HG03442 (cell line): Measurements from ENCODE around the gene TNFSF13B.
"Not testable (repeated sequence)": the region's sequence is repeated elsewhere in the genome, so short reads cannot be mapped to it uniquely, and the experiment has no call there.

Experiments
- ATAC-seq: cut with Tn5 transposase; IDR thresholded peaks from one replicate; pipeline ENCODE4 v1.9.1; 2021; ENCODE audit warnings: mild to moderate bottlenecking, moderate library complexity; ENCODE audit not compliant: unreplicated experiment

Gene TNFSF13B

GRCh38 chr13:108278466-108278865 is 8.9 kb downstream of the TNFSF13B start:
- ATAC-seq: no peak

GRCh38 chr13:108281901-108282300 is 12.4 kb downstream of the TNFSF13B start:
- no peak for ATAC-seq

GRCh38 chr13:108283110-108283509 is 13.6 kb downstream of the TNFSF13B start:
- no peak for ATAC-seq

GRCh38 chr13:108288741-108289140 is 19.2 kb downstream of the TNFSF13B start:
- no peak for ATAC-seq

- ATAC-seq: no peak
Measured at GRCh38 chr13:108289819-108290218, 20.3 kb downstream of the TNFSF13B start.

DNA sequence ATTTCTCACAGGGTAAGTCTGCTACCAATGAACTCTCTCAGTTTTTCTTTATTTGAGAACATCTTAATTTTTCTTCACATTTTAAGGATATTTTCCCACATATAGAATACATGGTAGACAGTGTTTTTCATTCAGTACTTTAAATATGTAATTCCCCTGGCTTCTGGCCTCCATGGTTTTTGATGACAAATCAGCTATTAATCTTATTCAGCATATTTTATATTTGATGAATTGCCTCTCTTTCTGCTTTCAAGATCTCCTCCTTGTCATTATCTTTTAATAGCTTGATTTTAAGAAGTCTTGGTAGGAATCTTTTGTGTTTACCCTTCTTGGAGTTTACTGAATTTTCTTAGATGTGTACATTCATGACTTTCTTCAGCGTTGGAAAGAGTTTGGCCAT is 27.6 kb downstream of the TNFSF13B start:
- no peak for ATAC-seq

- no peak for ATAC-seq
Measured at GRCh38 chr13:108302279-108302678, 32.8 kb downstream of the TNFSF13B start.

DNA sequence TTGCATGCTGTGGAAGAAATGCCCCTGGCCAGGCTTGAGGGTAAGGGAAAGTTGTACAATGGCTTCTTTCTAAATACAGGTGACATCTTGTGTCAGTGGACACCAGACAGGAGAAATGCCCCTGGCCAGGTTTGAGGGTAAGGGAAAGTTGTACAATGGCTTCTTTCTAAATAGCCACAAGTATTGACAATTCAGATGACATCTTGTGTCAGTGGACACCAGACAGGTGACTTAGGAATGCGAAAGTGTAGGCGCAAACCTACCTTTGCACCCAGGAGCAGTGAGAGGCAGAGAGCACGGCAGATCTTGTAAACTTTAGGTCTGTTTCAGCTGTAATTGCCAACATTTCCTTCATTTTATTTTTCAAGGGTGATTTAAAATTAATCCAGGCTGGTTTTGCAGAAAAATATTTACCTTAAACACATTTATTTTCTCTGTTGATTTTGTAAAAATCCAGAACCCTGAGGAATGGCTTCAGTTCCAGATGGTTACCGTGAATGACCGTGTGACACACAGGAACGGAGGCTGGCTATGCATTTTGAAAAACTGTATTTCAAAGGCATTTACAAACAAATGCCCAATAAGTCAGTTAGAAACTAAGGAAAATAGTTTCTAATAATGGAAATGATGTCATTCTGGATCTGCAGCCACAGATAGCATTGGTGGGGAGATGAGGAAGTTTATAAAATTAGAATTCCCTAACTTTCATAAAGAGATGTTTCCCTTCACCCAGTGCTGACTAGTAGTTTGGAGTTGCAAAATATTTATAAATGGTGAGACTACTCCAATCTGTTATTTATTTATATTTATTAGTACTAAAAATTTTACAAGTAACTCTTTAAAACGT is 34.9 kb downstream of the TNFSF13B start:
- ATAC-seq: no peak

DNA sequence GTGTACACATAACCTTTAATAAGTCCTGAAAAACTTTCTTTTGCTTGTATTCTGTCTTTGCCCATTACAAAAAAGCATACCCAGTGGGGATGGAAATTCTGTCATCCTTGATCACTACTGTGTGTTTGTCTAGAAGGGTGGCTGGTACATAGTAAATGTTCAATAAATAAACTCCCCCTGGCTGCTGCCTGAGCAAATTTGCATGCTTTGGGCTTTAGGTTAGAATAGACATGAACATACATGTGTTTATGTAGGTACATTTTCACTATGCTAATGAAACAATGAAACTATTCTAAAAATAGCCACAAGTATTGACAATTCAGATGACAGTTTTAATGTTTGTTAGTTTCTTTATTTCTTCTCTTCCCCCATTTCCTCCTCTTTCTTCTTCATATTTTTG is 36.1 kb downstream of the TNFSF13B start:
- ATAC-seq: no peak

- ATAC-seq: no peak
Measured at GRCh38 chr13:108306860-108307259, 37.3 kb downstream of the TNFSF13B start.

DNA sequence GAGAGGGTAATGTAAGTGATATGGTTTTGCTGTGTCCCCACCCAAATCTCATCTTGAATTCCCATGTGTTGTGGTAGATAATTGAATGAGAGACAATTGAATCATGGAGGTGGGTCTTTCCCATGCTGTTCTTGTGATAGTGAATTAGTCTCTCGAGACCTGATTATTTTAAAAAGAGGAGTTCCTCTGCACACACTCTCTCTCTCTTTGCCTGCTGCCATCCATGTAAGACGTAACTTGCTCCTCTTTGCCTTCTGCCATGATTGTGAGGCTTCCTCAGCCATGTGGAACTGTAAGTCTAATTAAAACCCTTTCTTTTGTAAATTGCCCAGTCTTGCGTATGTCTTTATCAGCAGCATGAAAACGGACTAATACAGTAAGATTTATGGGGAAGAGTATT is 42.1 kb downstream of the TNFSF13B start:
- ATAC-seq: not testable (repeated sequence)

GRCh38 chr13:108313382-108313781 is 43.9 kb downstream of the TNFSF13B start:
- ATAC-seq: no peak

DNA sequence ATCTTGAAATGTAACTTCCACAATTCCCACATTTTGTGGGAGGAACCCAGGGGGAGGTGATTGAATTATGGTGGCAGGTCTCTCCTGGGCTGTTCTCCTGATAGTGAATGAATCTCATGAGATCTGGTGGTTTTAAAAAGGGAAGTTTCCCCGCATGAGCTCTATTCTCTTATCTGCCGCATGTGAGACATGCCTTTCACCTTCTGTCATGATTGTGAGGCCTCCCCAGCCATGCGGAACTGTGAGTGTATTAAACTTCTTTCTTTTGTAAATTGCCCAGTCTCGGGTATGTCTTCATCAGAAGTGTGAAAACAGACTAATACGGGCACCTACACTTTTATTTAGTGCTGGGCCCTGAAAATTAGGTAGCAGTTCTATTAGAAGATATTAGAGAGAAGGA is 45.8 kb downstream of the TNFSF13B start:
- peak; percentile 83 for ATAC-seq

- ATAC-seq: no peak
Measured at GRCh38 chr13:108315991-108316390, 46.5 kb downstream of the TNFSF13B start.

GRCh38 chr13:108316413-108316812 is 46.9 kb downstream of the TNFSF13B start:
- no peak for ATAC-seq

DNA sequence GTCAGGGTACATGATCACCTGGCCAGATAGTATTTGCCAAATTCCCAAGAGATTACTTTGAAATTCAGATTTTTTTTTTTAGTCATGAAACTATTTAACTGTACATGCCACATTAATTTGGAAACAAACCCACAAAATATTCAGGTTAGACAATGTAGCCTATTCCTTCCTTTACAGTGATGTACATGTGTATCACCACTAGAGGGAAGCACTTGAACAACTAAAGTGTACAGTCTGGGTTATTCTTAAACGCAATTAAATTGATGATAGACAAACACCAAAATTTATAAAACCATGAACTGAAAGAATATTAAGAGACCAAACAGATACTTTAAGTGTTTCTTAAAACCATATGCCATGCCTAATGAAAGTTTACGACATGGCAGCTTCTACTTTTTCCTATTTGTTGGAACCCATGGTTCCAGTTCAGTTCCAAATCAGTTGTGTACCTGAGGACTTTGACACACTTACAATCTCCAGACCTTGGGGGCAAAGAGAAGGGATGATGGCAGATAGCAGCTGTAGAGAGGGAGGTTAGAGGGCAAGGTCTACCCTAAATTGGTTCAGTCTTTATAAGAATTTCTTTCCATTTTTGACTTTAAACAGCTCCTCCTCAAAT is 52.8 kb downstream of the TNFSF13B start:
- peak; percentile 82 for ATAC-seq

DNA sequence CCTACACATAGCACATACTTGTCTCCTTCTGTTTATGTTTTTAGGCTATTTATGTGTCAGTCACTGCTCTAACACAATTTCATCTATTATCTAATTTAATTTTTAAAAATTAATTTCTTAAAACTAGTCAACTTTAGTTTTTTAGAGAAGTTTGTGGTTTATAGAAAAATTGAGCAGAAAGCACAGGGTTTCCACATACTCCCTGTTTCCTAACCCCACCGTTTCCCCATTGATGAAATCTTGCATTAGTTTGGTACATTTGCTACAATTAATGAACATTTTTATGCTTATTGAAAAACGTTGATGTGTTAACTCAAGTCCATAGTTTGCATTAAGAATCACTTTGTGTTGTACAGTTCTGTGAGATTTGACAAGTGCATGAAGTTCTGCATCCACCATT is 53.5 kb downstream of the TNFSF13B start:
- no peak for ATAC-seq

DNA sequence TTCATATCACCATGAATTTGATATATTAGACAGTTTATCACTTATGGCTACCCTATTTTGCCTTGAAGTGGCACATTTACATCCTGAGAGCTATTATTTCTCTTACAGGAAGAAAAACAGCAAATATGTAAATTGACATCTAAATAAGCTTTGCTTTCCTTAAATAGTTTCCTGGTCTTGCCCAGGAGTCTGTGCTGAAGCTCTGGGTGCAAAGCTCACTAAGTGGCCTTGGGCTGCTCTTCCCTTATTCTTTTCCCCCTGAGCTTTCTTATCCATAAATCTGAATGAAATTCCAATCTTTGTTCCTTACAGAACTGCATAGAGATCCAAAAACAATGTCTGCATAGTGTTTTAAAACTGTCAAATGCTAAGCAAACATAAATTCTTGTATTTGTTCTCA is 56.3 kb downstream of the TNFSF13B start:
- ATAC-seq: no peak

DNA sequence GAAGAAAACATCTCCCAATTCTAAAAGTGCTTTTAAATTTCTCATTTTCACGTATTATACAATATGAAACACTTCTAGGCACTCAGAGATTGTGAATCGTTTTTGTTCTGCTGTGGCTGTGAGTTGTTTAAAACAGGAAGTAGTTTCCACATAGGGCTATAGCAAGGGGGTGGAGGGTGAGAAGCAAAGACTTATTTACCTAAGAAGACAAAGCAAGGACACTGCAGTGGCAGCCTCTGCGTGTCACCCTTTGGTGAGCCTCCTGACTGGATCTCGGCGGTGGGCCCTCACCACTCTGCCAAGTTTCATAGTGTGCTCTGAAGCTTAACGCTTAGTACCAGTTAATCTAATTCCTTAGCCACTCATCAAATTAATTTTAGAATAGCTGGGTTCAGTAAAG is 56.8 kb downstream of the TNFSF13B start:
- peak; percentile 87 for ATAC-seq

DNA sequence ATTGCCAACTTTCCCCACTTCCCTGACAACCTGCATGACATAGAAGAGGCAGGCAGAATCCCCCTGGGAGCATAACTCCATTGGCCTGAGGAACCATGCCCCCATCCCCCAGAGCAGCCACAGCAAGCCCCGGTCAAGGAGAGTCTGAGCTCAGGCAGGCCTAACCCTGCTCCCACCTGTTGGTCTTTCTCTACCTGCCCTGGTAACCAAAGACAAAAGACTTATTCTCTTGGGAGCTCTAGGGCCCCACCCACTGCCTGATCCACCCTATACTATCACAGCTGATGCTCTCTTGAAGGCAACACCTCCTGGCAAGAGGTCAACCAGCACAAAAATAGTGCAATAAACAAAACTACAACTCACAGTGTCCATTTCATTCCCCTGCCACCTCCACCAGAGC is 59.3 kb downstream of the TNFSF13B start:
- no peak for ATAC-seq

DNA sequence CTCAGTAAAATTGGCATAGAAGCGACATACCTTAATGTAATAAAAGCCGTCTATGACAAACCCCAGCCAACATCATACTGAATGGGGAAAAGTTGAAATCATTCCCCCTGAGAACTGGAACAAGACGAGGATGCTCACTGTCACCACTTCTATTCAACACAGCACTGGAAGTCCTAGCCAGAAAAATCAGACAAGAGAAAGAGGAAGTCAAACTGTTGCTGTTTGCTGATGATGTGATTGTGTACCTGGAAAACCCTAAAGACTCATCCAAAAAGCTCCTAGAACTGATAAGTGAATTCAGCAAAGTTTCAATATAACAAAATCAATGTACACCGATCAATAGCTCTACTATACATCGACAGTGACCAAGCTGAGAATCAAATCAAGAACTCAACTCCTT is 63.3 kb downstream of the TNFSF13B start:
- no peak for ATAC-seq
